Activated naive CD8-positive, alpha-beta T cell treated with anti-CD3 and anti-CD28 coated beads, Interleukin-2, amount 50 U/mL, for 16 hours (primary cell): ENCODE results near the gene POU3F2.

Experiments used
- DNase-seq: peaks from one replicate; pipeline ENCODE4 v3.0.0-alpha.2; 2020; ENCODE audit warnings: low read depth, low spot score

POU3F2 gene

DNA sequence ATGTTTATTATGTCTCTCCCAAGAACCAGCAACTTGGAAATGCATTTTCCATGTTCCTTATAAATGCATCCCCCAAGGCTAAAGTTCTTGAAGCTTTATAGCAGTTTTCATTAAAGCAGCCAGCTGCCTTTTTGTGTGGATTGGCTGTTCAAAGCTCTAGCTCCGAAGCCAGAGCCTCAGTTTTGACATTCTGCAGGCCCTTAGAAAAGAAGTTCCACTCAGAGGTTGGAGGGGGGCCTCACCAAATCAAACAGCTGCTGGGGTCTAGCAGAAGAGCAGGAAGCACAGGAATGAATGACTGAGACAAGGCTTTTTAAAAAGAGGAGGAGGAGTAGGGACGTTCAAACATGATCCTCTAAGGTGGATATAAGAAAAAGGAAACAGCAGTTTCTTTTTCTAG is 4.2 kb upstream of the POU3F2 start:
- DNase-seq = no peak

DNA sequence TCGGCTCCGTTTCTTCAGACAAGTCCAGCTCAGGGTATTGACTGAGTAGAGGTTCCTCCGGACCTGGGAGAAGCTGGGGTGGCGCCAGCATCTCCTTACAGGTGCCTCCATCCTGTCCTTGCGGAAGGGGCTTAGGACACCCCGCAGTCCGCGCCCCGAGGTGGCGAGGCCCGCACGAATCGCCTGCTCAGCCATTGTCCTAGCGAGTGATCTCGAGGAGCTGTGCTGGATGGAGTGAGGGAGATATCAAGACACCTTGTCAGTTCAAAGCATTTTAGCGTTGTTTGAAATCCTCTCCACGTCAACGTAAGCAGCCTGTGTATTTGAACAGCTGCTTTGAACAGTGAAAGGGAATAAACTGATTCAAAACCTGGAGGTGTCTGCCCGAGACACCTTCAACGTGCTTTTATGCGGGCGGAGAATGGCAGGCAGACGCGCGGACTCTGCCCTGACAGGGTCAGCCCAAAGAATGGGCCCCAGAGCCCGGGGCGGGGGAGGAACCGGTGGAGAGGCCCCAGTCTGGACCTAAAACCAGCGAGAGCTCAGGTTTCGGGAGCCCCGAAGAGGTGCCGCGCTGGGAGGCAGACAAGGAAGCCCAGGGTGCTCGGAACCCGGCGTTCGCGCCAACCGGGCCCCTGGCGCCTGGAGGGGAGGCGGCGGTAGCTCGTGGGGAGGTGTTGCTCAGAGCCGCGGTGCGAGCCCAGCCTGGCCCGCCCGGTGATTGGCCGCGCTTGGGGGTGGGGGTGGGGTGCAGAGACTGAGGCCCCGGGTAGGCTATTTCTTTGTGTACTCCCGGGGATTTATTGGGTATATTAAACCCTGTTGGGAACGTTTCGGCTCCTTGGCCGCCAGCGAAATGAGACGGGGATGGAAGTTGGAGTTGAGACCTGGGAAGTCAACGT is 3.1 kb upstream of the POU3F2 start:
- no peak for DNase-seq

DNA sequence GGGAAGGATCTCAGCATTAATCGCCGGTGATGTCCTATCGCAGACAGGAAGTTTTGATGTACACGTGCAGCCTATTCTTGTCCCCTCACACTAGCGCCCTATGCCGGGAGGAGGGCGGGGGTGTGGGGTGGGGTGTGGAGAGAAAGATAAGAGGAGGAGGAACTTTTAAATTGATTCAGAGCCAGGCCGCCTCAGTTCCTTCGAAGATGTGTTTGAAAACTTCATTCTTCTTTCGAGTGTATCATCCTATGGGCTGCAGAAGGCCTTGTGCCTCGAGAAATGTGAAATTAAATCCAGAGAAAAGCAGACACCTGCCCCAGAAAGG is 2.5 kb upstream of the POU3F2 start:
- DNase-seq = no peak

DNA sequence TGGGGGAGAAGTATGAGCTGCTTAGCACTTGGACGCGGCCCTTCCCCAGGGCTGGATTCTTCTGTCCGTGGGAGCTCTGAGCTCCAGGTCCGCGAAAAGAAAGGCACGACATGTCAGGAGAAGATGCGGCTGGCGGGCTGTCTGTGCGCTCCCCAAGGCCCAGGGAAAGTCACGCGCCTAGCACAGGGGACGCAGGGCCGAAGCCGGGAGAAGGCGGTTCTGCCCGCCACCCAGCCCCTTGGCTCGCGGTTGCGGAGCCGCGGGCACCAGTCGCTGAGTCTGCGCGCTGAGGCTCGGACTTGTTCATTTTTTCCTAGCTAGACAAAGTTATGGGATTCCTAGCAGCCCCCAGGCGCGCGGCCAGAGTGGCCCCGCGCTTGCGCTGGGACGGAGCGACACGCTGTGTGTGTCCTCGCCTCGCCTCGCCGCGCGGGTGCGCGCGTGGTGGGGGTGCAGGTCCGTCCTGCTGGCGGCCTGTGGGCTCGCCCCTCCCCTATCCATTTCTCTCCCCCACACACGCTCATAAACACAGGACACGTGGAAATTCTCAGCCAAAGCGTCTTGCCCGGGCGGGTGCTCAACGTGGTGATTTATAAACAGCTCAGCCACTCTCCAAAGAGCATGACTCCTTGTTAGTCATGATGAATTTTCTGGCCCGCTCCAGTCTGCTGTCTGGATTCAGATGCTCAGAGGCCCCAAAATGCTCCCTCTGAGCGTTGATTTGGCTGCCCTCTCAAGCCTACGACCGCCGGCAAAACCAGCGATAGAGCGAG is 1.9 kb upstream of the POU3F2 start:
- DNase-seq = no peak

DNA sequence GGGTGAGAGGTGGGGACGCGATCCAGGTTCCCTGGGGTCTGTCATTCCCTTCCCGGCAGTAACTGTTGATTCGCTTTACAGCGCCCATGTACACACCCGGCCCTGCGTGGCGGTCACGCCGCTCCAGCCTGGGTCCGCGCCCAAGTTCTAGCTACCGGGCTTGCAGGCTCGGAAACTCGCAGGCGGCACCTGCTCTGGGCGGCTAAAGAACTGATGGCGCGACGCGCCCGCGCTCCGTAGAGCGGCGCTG is 1.4 kb upstream of the POU3F2 start:
- no peak for DNase-seq

DNA sequence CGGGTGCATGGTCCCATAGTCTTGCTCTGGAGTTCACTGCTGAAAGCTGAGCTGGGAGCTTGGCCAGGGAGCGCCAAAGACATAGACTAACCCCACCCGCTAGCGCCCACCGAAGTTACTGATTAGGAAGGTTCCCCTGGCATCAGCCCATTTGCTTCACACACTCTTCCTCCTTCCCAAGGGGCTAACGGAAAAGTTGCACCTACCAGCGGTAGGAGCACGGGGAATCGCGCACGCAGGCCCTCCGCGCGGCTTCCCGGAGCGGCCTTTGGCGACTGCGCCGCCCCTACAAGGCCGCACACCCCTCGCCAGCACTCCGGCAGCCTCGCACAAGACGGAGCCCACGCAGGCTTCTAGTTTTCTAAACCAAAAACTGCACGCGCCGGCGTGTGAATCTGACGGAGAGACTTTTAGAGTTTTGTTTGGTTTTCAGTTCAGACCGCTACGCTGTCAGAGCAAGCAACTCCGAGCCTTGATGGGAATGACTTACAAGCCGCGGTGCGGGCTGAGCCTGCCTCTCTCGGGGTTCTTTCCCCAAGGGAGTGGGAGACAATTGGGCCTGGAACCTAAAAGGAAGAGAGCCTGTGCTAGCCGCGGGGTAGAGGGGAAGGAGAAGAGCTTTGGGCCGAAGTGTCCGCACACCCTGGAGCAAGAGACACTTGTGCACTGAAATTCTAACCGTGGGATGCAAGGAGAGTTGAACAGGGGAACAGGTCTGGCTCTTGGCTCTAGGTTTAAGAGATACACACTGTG is 891 bp upstream of the POU3F2 start:
- DNase-seq = no peak

DNA sequence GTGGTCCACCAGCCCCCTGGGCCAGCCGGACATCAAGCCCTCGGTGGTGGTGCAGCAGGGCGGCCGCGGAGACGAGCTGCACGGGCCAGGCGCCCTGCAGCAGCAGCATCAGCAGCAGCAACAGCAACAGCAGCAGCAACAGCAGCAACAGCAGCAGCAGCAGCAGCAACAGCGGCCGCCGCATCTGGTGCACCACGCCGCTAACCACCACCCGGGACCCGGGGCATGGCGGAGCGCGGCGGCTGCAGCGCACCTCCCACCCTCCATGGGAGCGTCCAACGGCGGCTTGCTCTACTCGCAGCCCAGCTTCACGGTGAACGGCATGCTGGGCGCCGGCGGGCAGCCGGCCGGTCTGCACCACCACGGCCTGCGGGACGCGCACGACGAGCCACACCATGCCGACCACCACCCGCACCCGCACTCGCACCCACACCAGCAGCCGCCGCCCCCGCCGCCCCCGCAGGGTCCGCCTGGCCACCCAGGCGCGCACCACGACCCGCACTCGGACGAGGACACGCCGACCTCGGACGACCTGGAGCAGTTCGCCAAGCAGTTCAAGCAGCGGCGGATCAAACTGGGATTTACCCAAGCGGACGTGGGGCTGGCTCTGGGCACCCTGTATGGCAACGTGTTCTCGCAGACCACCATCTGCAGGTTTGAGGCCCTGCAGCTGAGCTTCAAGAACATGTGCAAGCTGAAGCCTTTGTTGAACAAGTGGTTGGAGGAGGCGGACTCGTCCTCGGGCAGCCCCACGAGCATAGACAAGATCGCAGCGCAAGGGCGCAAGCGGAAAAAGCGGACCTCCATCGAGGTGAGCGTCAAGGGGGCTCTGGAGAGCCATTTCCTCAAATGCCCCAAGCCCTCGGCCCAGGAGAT is 1.0 kb downstream of the POU3F2 start:
- no peak for DNase-seq

DNA sequence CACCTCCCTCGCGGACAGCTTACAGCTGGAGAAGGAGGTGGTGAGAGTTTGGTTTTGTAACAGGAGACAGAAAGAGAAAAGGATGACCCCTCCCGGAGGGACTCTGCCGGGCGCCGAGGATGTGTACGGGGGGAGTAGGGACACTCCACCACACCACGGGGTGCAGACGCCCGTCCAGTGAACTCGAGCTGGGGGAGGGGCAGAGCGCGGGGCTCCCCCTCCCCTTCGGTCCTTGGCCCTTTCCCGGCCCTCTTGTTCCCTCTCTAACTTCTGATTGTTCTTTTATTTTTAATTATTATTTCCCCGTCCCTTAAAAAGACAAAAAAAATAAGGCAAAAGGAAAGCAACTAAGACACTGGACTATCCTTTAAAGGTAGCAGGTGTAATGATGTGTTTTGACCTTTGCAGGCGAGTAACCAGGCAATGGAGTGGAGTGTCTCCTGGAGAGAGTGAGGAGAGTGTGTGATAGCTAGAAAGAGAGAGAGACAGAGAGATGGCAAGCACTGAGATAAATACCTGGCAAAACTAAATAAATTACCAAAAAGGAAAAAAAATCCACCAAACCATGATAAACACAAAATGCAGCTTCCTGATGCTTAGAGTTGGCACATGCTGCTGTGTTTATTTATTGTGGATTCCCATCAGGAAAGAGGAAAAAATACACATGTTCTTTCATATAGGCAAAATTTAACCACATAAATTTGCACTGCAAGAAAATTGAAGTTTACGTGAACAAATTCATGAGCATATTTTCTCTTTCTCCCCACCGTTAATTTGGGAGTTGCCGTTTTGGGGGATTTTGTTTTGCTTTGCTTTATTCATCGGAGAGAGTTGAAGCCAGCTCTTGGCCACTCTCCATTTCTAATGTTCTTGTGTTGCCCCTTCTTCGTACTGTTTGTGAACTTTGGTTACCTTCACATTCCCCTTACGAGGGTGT is 1.9 kb downstream of the POU3F2 start:
- no peak for DNase-seq

DNA sequence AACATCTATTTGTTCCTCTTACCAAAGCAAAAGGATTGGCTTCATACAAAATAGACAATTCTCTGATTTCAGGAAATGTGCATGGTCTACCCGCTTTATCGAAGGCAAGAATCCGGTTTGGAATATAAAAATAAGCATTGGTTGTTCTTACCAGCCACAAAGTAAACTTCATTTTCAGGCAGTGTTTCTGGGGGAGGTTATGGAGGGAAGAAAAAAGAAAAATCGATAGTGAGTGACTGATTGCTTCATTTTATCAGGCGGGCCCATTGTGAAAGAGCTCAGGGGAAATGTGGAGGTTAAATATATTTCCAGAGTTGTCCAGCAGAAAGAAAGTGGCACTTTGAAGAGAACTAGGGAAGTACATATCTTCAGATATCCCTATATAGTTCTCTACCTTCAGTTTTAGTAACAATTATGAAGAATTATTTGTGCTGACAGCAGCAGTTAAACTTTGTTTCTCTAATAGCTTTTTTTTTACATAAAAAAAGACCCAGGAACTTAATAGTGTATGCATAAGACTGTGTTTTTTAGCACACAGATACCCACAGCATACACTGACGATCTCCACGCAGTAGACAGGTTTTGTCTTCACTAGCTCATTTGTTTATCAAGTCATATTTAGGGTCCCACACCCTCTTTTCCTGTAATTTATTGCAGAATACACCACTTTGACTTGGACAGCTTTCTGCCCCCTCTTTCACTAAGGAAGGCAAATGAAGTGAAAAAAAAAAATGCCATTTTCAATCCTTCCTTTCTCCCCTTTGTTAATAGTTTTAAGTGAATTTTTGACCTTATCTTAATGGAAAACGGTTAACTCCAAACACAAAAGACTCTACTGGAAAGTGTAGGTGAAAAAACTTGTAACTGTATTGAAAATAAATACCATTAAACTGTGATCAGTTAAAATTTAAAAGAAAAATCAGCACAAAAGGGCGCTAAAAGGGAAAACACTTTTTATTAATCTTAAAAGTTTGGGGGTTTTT is 2.9 kb downstream of the POU3F2 start:
- no peak for DNase-seq

DNA sequence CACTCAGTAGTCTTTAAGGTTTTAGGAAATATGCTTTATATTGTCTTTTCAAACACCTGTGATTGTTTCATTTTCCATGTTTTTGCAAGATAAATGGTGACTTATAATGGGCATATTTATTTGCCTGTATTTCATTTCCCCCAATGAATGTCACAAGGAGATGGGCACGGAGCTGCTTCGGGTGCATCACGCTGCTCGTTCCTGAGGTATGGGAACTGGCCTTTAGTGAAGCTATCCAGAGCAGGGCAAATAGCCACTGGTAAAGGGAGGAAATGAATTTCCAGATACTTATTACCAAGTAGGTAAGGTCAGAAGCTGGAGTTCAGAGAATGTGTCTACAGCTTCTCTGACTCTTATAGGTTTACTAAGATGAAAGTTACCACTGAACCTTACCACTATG is 3.7 kb downstream of the POU3F2 start:
- DNase-seq = no peak

DNA sequence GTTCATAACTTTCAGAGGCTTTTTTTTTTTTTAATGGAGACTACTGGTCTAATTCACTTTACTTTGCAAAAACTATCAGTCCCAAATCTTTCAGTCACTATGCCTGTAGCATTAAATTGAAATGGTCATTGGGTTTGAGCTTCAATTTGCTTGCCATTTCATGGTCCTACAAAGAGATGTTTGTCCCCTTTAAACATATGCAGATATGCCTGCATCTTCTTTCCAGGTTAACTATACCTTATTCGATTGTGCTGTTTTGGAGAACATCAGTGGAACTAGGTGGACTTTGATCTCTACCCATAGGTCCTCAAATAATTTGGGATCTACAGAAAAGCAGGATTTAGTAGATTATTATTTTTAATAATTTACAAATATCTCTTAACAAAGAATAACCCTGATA is 4.6 kb downstream of the POU3F2 start:
- DNase-seq = no peak

DNA sequence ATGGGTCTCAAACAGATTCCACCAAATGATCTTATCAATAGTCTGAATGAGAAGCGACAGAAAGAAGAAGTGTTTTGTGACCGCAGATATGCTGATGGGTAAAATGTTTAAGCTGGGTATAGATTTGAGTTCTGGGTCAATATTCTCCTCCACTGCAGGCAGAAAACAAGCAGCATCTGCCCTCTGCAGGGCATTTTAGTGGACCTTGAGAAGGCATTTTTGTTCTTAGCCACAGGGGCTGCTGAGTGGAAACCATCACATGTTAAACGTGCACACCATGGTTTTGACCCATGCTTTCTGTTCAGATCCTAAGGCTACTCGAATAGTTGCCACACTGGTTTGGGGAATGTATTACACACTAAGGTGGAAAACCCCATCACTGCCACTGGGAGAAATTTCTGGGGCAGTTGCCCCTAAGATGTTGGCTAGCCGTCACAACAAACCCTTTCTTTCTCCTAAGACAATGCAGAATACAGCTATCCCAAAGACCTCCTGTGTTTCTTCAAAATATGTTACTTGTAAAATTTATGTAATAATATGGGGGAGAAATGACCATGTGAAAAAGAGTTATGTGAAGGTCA is 5.5 kb downstream of the POU3F2 start:
- no peak for DNase-seq

DNA sequence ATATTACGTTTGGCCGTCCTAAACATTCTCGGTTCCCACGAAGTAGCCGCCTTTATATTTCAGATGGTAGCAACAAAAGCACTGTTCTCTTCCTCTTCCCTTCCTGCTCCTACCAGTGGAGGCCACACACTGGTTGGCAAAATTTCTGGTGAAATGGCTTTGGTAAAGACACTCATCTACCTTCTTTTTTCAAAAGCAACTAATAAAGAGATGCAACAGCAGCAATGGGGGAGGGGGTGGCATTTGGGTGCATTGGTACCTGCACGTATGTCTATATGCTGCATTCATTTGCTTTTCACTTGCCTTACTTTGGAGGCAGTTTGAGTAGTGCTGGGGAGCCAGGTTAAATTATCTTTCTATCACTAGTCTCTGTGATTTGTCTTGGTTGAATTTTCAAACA is 6.0 kb downstream of the POU3F2 start:
- DNase-seq = no peak

DNA sequence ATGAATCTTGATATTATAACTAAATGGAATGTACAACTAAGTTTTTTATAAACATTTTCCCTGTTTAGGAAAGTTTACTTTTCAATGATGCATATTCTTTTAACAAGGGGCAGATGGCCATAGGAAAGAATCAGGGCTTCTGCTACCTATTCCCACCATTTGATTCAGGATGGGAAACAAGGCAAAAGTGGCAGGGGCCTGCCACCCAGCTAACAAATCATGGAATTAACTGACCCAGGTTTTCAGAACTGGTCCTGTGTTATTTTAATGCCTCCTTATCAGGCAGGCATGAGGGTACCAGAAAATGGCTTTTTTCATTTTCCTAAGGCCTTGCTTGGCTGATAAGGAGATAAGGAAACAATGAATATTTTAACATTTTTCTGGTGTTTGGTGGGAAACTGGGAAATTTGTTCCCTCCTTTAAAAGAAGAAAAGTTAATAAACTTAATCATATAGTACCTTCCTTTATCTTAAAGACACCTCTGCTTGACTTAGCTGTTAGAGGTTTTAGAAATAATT is 6.7 kb downstream of the POU3F2 start:
- DNase-seq = no peak

DNA sequence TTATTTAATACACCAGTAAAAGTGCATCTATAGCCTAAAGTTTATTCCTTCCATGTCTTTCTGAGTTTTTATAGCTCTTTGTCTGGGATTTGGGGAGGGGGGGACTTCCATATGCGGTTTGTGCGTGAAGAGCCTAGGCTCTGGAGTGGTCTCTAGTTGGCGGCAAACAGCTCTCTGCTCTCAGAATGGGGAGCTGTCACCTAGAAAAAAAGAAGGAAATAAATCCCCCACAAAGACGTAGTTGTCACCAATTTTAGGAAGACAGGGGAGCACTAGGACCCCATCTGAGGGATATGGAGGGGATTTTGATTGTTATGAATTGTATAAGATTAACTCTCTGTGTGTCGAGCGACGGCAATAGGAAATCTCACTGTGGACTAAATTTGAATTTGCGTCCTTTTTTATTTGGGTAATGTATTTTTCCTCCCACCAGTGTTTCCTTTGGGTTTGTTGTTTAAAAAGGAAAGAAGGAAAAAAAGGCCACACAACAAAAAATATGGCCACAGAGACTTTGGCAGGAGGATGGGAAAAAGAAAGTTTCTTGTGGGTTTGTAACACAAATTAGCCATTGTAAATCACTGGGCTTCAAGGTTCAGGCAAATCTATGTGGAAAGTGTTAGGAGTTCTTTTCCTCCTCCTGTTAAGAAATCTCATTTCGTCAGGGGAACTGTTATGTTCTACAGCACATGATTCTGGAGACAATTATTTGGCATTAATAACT is 7.4 kb downstream of the POU3F2 start:
- no peak for DNase-seq

DNA sequence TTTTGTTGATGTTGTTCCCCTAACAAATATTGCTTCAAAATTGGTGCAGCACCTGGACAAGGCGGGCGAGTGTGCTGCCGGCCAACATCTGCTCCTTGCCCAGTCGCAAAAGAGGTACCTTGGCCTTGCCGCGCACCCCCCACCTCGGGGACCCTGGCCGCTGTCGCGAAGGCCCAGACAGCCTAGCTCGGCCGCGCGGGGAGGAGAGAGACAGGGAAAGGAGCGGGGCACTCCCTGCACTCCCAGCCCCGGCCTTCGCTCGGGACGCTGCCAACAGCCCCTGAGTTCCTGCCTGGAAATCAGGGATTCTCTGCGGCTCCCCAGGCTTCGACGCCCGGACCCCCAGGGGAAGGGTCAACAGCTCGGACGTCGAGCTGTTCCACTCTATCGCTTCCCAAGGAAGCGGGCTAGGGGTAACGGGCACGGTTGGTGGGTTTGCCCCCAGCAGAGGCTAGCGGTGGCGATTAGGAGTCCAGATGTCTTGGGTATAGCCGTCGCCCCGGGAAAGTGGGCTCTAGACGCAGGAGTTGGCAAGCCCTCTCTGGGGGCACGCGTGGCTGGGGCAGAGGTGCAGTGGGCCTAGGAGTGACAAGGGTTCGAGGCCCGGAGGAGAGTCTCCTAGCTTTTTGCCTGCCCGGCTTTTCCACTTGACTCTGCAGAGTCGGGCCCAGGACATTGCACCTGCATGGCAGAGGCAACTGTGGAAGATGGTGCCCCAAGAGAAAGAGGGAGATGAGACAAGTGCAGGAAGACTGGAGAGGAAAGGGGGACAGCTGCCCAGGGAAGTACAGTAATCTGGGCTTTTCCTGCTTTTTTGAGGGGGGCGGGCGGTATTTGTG is 8.2 kb downstream of the POU3F2 start:
- DNase-seq = no peak
